Inflammatory macrophage treated with lipopolysaccharide for 1 hour (primary cell): Measurements from ENCODE around the gene WSCD2.
A peak's percentile ranks its signal among the peaks of the same experiment; 100 is the strongest.

Source experiments
- DNase-seq, 2 donors: peaks; one replicate each; pipeline ENCODE4 v3.0.0-alpha.2; 2020 to 2022

The WSCD2 gene

DNA sequence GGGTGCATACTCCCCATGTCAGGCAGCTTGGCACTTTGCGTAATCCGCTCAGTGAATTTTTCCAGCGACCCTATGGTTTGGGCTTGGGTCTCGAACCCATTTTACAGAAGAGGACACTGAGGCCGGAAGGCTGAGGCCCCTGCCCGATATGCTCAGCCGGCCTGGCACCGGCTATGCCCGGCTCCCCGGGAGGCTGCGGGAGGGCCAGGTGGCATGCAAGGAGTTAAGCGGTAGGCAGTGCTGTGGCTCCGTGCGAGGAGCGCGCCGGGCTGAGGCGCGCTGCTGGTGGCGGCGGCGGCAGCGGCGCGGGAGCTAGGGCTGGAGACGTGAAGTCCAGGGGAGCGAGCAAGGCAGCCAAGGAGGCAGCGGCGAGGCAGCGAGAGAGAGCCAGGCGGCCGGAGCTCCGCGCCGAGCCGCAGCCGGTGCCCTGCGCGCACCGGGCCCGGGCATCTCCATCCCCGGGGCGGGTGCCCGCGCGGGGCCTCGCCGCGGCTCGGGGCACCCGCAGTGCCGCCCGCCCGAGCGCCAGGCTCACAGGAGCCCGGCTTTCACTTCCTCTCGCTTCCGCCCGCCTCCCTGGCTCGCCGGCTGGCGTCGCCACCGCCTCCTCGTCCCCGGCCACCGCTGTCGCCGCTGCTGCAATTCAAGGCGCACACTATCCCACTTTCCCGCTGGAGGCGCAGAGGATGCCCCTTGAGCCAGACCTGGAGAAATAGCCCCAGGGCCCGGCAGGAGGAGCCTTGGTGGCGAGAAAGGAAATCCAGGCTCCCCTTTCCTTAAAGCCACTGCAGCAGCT lies at the start of gene WSCD2:
TSS of gene WSCD2 (plus strand) at position 272 of the 796 bp plus-strand sequence. CDS start 66,545 bp downstream, outside the sequence.
- peak; percentile 50 to 58 for DNase-seq

DNA sequence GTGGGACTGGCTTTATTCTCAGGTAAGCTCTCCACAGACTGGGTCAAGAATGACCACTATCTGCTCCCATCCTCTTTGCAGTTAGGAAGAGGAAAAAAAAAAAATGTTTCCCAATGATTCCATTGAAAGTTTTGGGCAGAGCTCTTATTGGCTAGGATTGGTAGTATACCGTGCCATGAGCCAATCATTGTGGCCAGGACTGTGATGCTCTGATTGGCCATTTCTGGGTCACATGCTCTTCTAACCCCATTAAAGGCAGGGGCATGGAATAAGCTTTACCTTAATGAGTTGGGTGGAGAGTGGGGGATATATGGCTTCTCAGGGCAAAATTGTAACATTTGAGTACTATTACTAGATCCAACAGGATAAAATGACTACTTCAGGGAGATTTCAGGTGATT lies 49.4 kb upstream of the WSCD2 start:
- DNase-seq = no peak

DNA sequence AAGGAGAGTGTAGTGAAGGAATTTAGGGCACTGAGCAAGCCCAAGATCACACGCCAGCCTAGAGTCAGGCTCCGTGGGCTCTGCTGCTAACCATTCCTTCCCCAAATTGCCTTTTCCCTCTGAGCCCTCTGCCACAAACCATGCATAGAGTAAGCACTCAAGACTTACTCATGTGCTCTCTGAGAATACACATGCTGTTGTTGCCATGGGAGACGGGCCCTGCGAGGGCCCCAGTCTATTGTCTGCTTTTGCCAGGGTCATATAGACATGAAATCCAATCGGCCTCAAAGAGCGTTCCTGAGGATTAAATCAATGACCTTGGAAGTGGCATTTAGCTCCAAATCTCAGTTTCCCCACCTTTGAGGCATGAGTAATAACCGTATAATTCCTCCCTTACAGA lies 48.7 kb upstream of the WSCD2 start:
- no peak for DNase-seq

DNA sequence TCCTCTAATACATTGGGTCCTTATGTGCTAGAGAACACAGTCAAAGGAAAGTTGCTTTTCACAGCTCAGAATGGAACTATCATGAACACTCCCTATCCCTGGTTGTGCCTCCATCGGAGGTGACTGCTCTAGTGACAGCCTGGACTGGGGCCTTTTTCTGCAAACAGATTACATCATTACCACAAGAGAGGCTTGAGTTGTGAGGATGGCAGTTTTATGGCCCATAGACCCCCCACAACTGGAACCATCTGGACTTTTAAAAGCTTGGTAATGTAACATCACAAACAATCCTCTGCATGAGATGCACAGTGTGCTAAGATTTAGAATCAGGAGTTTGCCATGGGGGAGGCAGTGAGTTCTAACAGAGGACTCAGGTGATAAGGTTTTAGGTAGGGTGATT lies 46.6 kb upstream of the WSCD2 start:
- no peak for DNase-seq

DNA sequence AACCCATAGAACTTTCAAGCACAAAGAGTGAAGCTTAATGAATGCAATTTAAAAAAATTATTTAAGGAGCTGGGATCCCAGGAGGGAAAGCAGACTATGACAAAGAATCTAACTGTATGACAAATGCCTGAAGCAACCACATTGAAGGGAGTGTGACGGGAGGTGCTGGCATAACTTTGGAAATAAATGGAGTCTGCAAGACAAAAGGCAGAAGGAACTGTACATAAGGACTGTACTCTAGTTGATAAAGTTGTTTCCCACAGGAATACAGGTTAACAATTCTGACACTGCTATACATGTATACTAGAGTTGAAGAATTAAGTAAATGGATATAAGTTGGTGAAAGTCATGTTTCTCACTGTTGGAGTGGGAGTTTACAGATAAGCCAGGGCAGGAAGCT lies 41.2 kb upstream of the WSCD2 start:
- no peak for DNase-seq

DNA sequence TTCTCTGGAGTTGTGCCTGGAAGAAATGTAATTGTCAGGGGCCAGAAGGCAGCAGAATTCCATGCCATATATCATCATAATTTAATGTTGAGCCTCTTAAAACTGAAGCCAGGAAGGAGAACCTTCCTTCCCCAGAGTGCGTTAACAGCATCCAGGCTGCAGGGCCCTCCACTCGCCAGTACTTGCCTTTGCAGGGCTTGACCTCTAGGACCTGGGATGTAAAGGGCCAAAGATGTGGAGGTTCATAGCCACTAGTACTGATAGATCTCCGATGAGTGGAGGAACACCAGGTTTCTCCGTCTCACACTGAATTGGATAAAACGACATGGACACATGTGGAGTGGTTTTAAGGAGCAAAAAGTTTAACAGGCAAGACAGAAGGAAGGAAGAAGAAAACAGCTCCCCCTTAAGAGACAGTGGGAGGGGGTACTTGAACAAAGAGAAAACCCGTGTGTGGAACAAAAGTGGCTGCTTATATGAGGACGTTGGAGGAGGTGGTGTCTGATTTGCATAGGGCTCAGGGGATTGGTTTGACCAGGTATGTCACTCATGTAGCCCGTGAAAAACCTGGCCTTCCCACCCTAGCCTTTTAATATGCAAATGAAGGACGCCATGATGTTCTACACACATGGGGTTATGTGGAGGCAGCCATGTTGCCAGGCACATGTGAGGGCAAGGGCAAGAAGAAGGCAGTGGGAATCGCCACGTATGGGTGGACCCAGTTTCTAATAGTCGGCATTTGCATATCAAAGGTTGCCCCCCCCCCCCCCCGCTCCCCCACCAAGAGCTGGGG lies 38.8 kb upstream of the WSCD2 start:
- no peak for DNase-seq

DNA sequence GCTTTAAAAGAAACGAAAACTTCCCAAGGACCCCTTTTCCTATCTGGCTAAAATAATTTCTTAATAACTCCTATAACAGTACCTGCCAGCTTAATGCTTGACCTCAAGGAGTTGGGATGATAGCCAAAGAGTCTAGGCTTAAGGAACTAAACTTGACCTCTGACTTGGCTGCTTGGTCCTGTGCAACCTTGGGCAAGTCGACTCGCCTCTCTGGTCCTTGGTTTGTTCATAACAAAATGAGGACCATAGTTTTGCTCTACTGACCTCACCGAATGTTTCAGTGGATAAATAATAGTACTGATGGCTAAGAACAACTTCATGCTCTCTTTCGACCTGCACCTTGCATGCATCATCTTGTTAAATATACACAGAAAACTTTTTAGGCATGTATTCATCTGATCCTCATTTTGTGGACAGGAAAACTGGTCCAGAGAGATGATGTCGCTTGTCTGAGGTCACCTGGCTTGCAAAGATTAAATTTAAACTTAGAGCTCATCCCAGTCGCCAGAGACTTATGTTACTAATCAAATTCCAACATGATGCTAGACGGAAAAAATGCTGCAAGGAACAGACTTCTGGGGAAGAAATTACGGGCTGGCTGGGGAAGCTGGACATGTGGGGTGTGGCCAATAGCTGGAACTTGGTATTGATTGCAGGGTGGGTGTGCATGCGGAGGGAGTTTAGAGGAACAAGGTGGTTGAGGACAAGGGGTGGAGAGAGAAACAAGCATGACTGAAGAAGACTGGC lies 38.0 kb upstream of the WSCD2 start:
- DNase-seq = no peak

DNA sequence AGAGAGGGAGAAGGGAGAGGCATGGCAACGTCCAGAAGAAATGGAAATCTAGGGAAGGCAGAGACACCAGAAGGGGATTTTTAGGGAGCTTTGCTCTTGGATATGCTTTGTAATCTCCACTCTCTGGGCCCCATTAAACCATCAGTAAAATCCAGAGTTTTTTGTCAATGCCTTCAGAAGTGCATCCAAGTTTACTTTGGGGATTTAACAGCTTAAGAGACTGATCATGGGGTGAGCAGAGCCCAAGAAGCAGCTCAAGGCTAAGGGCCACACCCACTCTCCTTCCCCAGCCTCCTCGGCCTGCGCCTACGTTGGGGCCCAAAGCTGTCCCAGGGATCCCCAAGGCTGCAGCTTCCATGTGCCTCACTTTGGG lies 37.4 kb upstream of the WSCD2 start:
- no peak for DNase-seq

DNA sequence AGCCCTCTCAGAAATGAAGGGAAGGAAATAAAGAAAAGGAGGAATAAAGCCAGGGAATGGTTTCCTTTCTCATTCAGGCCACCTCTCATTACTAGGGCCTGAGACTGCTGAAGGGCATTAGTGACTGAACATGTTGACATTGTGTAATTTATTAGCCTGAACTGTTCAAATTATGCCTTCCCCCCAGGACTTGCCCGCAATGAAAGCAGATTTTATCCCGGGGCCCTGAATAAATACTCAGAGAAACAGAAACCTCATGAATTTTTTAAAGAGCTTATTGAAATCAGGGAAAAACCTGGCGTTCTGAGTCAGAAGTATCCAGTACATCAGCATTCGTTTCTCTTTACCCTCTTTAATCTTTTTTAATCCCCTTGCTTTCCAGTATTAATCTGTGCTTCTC lies 35.9 kb upstream of the WSCD2 start:
- no peak for DNase-seq

DNA sequence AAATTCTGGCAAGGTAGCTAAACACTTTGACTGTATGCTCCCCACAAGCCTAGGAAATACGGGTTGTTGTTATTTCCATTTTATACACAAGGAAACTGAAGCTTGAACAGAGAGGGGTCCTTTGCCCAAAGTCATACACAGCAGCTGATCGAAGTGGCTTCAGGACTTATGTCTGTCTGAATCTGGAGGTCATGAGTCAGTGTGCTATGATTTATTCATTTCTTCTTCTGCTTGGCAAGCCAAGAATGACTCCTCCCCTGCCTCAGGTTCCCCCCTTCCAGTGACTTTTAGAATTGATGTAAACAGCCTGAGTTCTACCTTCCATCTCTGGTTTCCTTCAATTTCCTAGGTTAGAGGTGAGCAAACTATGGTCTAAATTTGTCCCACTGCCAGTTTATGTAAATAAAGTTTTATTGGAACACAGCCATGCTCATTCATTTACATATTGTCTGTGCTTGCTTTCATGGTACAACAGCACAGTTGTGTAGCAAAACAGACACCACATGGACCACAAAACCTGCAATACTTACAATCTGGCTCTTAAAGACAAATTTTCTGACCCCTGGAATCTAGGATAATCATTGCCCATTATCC lies 34.9 kb upstream of the WSCD2 start:
- no peak for DNase-seq

DNA sequence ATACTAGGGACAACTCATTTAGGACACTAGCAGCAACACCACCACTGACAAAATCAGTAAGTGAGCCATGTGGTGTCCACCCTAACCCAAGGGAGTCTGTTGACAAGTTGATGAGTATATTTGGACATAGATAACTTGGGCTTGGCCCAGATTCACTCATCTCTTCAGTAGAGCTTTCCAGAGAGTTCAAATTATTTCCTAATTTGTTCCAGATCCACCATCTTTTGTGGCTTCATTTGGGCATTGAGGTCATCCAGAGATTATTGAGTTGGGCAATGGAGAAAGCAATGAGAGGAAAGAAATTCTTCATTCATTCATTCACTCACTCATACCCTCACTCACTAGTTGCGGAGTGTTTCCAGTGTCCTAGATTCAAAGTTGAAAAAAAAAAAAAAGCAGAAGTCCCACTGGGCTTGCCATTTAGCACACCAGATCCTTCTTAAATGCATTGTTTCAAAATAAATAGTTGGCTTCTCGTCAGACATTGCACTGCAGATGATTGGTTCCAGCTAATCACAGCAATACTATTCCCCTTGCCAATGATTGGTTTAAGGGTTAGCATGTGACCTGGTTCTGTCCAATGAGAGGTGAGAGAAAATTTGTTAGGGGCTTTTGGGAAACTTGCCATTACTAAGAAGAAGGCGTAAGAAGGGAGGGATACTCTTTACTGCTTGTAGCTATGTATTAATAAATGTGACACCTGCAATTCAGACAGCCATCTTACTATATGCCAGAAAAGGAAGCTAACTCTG lies 31.8 kb upstream of the WSCD2 start:
- no peak for DNase-seq

DNA sequence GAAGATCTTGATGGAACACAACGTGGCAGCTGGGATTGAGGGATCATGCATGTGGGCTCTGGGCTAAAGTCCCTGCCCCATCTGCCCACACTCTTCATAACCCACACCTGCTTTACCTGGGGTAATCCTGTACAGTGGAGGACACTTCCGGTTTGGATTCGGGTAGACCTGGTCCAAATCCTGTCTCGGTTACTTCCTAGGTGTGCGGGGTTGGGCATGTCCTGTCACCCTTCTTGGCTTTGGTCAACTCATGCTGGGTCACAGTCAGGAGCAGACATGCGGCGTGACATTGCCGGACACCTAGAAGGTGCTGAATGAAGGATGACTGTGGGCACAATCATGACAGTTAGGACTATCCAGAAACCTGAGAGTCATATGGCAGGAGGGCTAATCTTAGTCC lies 30.7 kb upstream of the WSCD2 start:
- no peak for DNase-seq

DNA sequence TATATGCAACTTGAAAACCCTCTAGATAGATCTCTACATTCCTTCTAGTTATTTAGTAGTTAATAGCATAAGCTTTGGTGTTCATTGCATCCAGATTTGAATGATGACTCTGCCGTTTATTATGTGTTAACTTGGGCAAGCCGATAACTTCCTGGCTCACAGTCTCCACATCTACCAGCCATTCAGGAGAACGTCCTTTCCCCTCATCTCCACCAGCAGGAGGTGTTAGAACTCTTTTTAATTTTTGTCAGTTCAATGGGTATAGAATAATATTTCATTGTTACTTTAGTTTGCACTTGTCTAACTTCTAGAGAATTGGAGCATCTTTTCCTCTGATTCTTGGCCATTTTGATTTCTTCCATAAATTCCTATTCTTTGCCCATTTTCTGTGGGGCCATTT lies 30.0 kb upstream of the WSCD2 start:
- peak; percentile 17 to 29 for DNase-seq

DNA sequence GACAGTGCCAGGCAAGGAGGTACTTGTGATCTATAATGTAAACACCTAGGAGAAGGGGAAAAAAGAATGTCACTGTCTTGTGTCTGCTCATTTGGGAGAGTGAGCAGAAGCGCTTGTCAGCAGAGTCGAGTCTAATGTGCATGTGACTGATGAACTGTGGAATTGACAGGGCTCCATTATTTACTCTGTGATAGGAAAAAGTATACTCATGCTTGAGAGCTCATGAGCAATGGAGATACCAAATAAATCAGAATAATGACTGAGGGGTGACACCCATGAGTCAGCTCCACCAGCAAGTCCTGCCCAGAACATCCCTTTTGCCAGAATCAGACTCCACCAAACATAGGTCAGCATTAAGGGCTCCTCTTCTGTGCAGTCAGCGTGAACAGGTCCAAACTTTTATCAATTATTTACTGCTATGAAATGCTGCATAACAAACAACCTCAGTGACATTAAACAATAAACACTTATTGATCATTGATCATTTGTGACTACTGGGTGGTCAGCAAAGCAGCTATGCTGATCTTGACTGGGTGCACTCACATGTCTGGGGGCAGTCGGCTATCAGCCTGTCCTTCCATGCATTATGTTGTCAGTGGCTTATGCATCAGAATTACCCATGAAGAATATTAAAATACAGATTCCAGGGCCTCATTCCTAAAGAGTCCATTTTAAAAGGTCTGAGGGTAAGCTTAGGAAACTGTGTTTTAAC lies 29.2 kb upstream of the WSCD2 start:
- no peak for DNase-seq

DNA sequence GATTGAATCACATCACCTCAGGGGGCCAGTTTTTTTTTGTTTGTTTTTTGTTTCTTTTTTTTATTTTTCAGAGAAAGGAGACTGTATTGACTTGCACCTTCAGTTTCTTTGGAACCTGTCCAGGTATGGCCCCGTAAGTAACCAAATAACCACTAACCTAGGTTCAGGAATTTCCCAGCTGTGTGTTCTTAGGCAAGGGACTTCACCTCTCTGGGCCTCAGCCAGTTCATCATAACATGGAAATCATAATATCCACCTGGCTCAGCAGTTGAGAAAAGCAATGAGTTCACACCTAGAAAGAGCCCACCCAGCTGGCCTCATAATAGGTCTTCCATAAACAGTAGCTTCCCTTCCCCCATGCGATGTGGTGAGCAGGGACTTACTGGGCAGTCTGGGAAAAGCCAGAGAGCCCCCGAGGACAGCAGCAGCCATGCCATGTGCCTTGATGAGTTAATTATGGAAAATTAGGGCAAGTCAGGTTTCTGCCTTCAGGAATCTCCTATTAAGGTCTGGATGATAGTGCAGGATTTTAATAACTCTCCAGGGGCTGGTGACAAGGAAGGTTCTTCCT lies 27.4 kb upstream of the WSCD2 start:
- DNase-seq = no peak

DNA sequence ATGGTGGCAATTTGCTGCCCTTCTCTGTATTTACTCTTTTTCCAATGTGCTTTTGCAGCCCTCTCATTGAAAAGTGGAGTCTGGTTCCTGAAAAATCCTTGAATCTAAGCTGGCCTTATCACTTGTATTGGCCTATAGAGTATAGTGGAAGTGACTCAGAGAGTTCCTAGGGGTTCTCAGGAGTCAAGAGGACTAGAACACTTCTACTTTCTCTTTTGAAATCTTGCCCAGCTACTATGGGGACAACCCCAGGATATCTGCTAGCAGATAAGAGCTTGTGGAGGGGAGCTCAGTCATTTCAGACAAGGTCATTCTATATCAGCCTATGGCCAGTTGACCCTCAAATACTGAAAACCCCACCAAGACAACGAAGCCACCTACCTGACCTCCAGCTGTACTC lies 26.7 kb upstream of the WSCD2 start:
- peak in 1 of 2 donors; percentile 25 for DNase-seq

DNA sequence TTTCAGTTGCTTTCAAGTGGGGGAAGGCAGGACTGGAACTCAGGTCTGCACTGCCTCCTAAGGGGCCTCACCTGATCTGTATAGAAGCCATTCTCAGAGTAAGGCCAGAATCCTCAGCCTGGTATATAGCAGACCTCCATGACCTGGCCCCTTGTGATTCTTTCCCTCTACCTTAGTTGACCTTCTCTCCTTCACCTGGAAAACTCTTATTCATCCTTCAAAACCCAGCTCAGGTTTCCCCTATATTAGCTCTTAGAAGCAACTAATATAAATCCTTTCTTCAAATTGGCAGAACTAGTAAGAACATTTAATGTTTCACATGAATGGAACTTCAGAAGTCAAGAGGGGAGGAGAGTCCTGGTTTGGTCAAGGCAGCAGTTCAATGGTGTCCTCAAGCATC lies 26.0 kb upstream of the WSCD2 start:
- no peak for DNase-seq

DNA sequence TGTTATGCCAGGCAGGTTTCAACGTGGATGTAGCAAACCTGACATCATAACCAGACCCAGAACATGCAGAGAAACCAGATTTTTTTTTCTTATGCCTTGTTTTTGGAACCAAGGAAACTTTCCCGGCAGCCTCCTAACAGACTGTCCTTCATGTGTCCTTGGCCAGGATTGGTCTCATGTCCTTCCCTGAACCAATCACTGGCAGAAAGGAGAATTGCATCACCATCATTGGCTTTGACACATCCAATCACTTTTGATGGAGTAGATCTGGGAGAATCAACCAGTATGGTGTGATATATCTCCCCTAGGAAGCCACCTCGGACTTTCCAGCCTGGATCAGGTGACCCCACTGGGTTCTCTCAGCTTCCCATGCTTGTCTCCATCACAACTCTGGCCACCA lies 25.6 kb upstream of the WSCD2 start:
- no peak for DNase-seq

DNA sequence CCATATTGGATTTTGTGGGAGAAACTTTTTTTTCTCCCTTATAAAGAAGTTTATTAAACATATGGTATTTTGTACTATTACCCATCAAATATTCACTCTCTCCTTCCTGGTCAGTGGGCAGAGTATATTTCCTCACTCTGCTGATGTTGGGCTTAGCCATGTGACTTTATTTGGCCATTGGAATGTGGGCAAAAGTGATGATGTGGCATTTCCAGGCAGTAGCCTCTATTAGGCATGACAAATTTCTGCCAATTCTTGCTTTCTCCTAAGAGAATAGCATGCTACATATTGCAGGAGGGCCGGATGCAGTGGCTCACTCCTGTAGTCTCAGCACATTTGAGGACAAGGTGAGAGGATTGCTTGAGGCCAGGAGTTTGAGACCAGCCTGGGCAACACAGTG lies 24.4 kb upstream of the WSCD2 start:
- DNase-seq = no peak

DNA sequence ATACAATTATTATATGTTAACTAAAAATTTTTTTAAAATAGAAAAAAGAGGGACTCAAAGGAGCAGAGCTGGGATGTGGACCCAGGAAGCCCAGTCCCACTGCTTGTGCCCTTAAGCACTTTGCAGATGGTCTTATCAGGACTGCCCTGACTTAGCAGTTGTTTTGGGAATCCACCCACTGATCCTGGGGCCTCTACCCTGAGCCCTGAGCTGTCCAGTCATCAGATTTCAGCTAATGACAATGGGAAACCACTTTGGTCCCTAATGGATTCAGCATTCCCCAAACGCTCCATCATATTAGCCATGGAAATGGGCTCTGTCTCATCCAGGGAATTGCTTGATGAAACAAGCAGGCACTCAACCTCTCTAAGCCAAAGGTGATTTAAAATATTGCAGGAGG lies 22.5 kb upstream of the WSCD2 start:
- DNase-seq = no peak

DNA sequence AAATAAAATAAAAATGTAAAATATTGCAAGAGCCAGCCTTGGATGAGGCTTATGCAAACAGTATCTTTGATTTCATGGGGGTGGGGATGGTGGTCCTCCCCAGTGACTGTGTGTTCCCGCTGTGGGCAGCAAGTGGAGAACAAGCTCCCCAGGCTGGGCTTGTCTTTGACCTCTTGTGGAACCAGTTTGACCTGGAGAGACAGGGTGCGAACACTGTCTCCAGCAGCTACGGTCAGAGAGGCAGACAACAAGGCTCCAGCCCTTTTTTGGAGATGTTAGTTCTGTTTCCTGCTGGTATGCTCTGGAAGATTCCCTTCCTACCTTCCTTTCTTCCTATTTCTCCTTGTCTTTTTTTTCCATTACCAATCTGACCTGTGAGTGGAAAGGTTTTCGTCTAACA lies 21.8 kb upstream of the WSCD2 start:
- no peak for DNase-seq

DNA sequence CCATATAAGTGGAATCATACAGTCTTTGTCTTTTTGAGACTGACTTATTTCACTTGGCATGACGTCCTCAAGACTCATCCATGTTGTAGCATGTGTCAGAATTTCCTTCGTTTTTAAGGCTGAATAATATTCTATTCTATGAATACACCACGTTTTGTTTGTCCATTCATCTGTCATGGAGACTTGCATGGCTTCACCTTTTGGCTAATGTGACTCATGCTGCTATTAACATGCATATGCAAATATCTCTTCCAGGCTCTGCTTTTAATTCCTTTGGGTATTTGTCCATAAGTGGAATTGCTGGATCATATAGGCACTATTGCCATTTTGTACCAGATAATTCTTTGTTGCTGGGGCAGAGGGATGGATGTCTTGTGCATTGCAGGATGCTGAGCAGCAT lies 19.6 kb upstream of the WSCD2 start:
- DNase-seq = no peak
